ENCODE measurements around the gene PARD3.

Gene PARD3

DNA sequence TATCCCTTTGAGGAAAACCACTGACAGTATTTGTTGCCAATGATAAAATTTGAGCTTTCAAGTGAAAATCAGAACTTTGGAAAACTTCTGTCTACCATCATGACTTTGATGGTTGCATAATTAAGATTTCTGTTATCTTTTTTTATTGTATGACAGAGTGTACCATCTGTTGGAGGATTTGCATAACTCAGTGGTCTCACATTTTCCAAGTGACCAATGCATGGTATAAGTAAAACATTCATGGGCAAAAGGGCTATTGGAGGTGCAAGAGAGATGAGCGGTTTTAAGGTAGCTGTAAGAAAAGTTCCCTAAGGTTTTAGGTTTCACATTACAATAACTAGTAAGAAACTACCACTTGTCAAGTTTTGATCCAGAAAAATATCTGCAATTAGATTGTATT lies 625.3 kb downstream of the PARD3 start:
- TF ChIP-seq, protein P1, sequence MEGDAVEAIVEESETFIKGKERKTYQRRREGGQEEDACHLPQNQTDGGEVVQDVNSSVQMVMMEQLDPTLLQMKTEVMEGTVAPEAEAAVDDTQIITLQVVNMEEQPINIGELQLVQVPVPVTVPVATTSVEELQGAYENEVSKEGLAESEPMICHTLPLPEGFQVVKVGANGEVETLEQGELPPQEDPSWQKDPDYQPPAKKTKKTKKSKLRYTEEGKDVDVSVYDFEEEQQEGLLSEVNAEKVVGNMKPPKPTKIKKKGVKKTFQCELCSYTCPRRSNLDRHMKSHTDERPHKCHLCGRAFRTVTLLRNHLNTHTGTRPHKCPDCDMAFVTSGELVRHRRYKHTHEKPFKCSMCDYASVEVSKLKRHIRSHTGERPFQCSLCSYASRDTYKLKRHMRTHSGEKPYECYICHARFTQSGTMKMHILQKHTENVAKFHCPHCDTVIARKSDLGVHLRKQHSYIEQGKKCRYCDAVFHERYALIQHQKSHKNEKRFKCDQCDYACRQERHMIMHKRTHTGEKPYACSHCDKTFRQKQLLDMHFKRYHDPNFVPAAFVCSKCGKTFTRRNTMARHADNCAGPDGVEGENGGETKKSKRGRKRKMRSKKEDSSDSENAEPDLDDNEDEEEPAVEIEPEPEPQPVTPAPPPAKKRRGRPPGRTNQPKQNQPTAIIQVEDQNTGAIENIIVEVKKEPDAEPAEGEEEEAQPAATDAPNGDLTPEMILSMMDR (IDR thresholded peaks at IDR 0.05; ENCODE audit: insufficient read depth, low read depth, low read length, missing control alignments), result no peak
- no peak overlapping the region for H3K4me3 ChIP-seq (ENCODE audit: low read depth, low read length)
- DNase-seq (ENCODE audit: low read depth), result no peak

GRCh38 chr10:34188221-34188620 lies 626.9 kb downstream of the PARD3 start:
- no peak overlapping the region for H3K4me3 ChIP-seq (ENCODE audit: low read depth, low read length)
- TF ChIP-seq, protein P1 (IDR thresholded peaks at IDR 0.05; ENCODE audit: insufficient read depth, low read depth, low read length, missing control alignments), result no peak
- DNase-seq (ENCODE audit: low read depth), result no peak

- H3K4me3 ChIP-seq (ENCODE audit: low read depth, low read length), result no peak overlapping the region
- no peak for DNase-seq (ENCODE audit: low read depth)
- TF ChIP-seq, protein P1 (IDR thresholded peaks at IDR 0.05; ENCODE audit: insufficient read depth, low read depth, low read length, missing control alignments), result no peak
These were observed 627.9 kb downstream of the PARD3 start for GRCh38 chr10:34187201-34187600.

GRCh38 chr10:34186745-34187144 lies 628.4 kb downstream of the PARD3 start:
- TF ChIP-seq, protein P1 (IDR thresholded peaks at IDR 0.05; ENCODE audit: insufficient read depth, low read depth, low read length, missing control alignments), result no peak
- DNase-seq (ENCODE audit: low read depth), result no peak
- no peak overlapping the region for H3K4me3 ChIP-seq (ENCODE audit: low read depth, low read length)

- TF ChIP-seq, protein P1 (IDR thresholded peaks at IDR 0.05; ENCODE audit: insufficient read depth, low read depth, low read length, missing control alignments), result no peak
- DNase-seq (ENCODE audit: low read depth), result no peak
- H3K4me3 ChIP-seq (ENCODE audit: low read depth, low read length), result no peak overlapping the region
These were observed 629.1 kb downstream of the PARD3 start for GRCh38 chr10:34185998-34186397.

- H3K4me3 ChIP-seq (ENCODE audit: low read depth, low read length), result no peak overlapping the region
- TF ChIP-seq, protein P1 (IDR thresholded peaks at IDR 0.05; ENCODE audit: insufficient read depth, low read depth, low read length, missing control alignments), result no peak
- no peak for DNase-seq (ENCODE audit: low read depth)
These were observed 630.1 kb downstream of the PARD3 start for GRCh38 chr10:34184939-34185386.

GRCh38 chr10:34184397-34184796 lies 630.7 kb downstream of the PARD3 start:
- TF ChIP-seq, protein P1 (IDR thresholded peaks at IDR 0.05; ENCODE audit: insufficient read depth, low read depth, low read length, missing control alignments), result no peak
- no peak for DNase-seq (ENCODE audit: low read depth)
- H3K4me3 ChIP-seq (ENCODE audit: low read depth, low read length), result no peak overlapping the region
